ENCODE results near the gene CHD2.

CHD2 gene

DNA sequence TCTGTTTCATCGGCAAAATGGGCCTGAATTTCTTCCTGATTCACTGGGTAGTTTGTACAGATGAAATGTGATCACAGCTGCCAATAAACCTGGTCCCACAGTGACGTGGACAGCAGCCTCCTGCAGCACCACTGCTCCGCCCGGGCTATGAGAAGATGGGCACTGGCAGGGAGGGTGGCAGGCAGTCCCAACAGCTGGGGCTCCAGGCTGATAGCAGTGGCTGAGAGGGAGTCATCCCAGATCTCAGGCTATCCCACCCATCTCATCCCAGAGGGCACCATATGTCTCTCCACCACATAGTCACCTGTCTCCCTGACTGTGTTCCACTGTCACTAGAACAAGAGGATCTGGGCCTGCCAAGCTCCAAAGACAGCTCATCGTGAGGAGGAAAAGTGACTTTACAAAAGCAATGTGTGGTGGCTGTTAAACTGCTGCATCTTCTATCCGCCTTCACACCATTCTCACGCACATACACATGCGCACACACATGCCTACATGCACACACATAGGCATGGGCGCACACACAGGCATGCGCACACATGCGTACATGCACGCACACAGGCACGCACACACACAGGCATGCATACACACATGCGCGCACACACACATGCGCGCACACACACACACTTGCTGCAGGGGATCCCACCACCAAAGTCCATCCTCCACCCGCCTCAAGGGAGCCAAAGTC, 142.7 kb downstream of the CHD2 start:
- Histone ChIP-seq H3K9ac (ENCODE audit: low read depth, low read length, poor library complexity, severe bottlenecking) (no peak overlapping the region), H3K4me2 (ENCODE audit: low read depth, low read length, poor library complexity, severe bottlenecking) (no peak overlapping the region), H3F3A (ENCODE audit: low read depth) (no peaks in the 10 kb centered on the region), H3K27me3 (ENCODE audit: insufficient read depth, low read length, poor library complexity, severe bottlenecking) (no peaks in the 10 kb centered on the region), H4K20me1 (ENCODE audit: insufficient read depth, low read length, poor library complexity, severe bottlenecking) (no peaks in the 10 kb centered on the region), H3K4me1 (ENCODE audit: insufficient read depth, low read length, poor library complexity, severe bottlenecking) (peaks cover 7% of the 10 kb centered on the region), H3K4me3 (ENCODE audit: low read length, poor library complexity, severe bottlenecking) (no peak overlapping the region), H3K9me3 (ENCODE audit: insufficient read depth, low read depth, low read length) (peaks cover 5% of the 10 kb centered on the region; the same call in 1 of the 2 replicates), H2AFZ (ENCODE audit: low read length) (no peak overlapping the region), H3K9me2 (replicated peaks; ENCODE audit: low read depth, low read length) (no peaks in the 10 kb centered on the region), H3K79me2 (ENCODE audit: insufficient read depth, low read length) (no peaks in the 10 kb centered on the region), H3K36me3 (ENCODE audit: insufficient read depth, low read length) (no peaks in the 10 kb centered on the region)
- TF ChIP-seq, protein P1, sequence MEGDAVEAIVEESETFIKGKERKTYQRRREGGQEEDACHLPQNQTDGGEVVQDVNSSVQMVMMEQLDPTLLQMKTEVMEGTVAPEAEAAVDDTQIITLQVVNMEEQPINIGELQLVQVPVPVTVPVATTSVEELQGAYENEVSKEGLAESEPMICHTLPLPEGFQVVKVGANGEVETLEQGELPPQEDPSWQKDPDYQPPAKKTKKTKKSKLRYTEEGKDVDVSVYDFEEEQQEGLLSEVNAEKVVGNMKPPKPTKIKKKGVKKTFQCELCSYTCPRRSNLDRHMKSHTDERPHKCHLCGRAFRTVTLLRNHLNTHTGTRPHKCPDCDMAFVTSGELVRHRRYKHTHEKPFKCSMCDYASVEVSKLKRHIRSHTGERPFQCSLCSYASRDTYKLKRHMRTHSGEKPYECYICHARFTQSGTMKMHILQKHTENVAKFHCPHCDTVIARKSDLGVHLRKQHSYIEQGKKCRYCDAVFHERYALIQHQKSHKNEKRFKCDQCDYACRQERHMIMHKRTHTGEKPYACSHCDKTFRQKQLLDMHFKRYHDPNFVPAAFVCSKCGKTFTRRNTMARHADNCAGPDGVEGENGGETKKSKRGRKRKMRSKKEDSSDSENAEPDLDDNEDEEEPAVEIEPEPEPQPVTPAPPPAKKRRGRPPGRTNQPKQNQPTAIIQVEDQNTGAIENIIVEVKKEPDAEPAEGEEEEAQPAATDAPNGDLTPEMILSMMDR (conservative IDR thresholded peaks at IDR 0.05; ENCODE audit: low read length): no peak
- no peak for TF ChIP-seq EZH2phosphoT487 (IDR thresholded peaks at IDR 0.05; ENCODE audit: borderline replicate concordance)

DNA sequence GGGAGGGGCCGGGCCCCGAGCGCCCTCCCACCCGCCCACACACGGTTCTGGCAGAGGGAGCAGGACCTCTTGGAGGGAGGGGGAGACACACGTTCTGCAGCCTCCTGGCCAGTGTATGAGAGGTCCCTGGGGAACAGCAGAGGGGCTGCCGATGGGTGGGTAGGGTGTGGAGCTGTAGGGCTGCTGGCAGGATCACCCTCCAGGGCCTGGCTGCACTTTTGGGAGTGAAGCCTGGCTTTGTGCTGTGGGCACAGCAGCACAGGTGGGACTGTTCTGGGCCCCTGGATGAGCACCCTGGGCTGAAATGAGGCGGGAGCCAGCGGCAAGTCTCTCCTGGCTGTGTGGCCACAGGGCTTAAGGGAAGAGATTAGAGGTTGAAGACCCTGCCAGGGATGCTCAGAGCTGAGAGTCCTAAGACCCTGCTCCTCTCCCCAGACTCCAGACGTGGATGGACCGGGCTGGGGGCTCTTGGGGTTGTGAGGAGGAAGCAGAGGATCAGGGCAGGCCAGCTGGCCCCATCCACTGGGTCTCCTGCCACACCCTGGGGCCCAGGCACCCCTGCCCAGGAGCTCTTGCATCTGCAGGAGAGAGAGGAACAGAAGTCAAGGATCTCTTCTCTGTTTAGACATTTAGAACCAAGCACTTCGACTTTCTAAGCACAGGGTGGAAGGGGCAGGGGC, 143.6 kb downstream of the CHD2 start:
- Histone ChIP-seq H3K4me3 (ENCODE audit: low read length, poor library complexity, severe bottlenecking) (no peak overlapping the region), H4K20me1 (ENCODE audit: insufficient read depth, low read length, poor library complexity, severe bottlenecking) (no peaks in the 10 kb centered on the region), H3K4me2 (ENCODE audit: low read depth, low read length, poor library complexity, severe bottlenecking) (no peak overlapping the region), H3K27me3 (ENCODE audit: insufficient read depth, low read length, poor library complexity, severe bottlenecking) (no peaks in the 10 kb centered on the region), H3F3A (ENCODE audit: low read depth) (no peaks in the 10 kb centered on the region), H3K9ac (ENCODE audit: low read depth, low read length, poor library complexity, severe bottlenecking) (no peak overlapping the region), H3K36me3 (ENCODE audit: insufficient read depth, low read length) (no peaks in the 10 kb centered on the region), H3K79me2 (ENCODE audit: insufficient read depth, low read length) (no peaks in the 10 kb centered on the region), H3K9me2 (replicated peaks; ENCODE audit: low read depth, low read length) (no peaks in the 10 kb centered on the region), H3K9me3 (ENCODE audit: insufficient read depth, low read depth, low read length) (peaks cover 5% of the 10 kb centered on the region; the same call in 1 of the 2 replicates), H2AFZ (ENCODE audit: low read length) (no peak overlapping the region), H3K4me1 (ENCODE audit: insufficient read depth, low read length, poor library complexity, severe bottlenecking) (peaks cover 16% of the 10 kb centered on the region)
- TF ChIP-seq EZH2phosphoT487 (IDR thresholded peaks at IDR 0.05; ENCODE audit: borderline replicate concordance): no peak
- TF ChIP-seq, protein P1 (conservative IDR thresholded peaks at IDR 0.05; ENCODE audit: low read length): no peak

DNA sequence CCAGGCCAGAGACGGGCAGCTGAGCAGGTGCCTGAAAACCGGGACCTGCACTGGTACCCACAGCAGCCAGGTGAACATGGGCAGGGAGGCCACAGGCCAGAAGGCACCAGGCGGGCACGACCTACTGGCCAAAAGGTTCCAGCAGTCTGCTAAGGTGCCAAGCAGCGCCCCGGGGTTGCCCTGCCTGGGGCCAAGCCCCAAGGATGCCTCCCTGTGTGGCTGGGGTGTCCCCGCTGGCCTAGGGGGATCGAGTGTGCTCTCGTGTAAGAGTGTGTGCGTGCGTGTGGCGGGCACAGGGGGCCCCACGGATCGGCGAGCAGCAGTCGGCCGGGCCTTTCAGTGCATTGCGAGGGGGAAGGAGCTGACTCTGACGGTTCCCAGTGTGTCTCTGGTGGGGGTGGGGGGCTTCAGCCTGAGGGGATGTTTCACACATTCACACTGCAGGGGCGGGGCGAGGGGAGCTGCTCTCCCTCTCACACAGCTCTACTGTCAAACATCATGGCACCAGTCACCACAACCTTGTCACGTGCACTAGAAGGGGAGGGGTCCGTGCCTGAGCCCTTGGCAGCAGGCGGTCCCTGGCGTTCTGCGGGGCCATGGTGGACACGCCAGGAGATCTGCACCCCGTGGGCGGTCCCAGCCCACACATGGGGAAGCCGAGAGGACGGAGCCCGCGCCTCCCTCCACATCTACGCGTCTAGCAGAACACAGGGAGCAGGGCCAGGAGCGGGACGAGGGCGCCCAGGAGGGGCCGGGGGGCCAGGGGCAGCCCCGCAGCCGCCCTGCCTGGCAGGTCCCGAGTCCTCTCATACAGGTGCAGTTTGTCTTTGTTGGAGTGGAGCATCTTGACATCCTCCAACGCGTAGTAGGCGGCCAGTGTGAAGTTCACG, 144.4 kb downstream of the CHD2 start:
- Histone ChIP-seq H3K9ac (ENCODE audit: low read depth, low read length, poor library complexity, severe bottlenecking) (no peak overlapping the region), H3K36me3 (ENCODE audit: insufficient read depth, low read length) (no peaks in the 10 kb centered on the region), H4K20me1 (ENCODE audit: insufficient read depth, low read length, poor library complexity, severe bottlenecking) (no peaks in the 10 kb centered on the region)

More for the DNA sequence above, 144.4 kb downstream of the CHD2 start:
- H3K27me3 ChIP-seq (ENCODE audit: insufficient read depth, low read length, poor library complexity, severe bottlenecking): no peaks in the 10 kb centered on the region
- no peaks in the 10 kb centered on the region for H3K79me2 ChIP-seq (ENCODE audit: insufficient read depth, low read length)
- H3K4me2 ChIP-seq (ENCODE audit: low read depth, low read length, poor library complexity, severe bottlenecking): no peak overlapping the region
- TF ChIP-seq, protein P1 (conservative IDR thresholded peaks at IDR 0.05; ENCODE audit: low read length): no peak
- TF ChIP-seq EZH2phosphoT487 (IDR thresholded peaks at IDR 0.05; ENCODE audit: borderline replicate concordance): no peak
- peaks cover 5% of the 10 kb centered on the region; the same call in 1 of the 2 replicates for H3K9me3 ChIP-seq (ENCODE audit: insufficient read depth, low read depth, low read length)
- no peak overlapping the region for H2AFZ ChIP-seq (ENCODE audit: low read length)
- H3K4me3 ChIP-seq (ENCODE audit: low read length, poor library complexity, severe bottlenecking): no peak overlapping the region
- H3K4me1 ChIP-seq (ENCODE audit: insufficient read depth, low read length, poor library complexity, severe bottlenecking): peaks cover 20% of the 10 kb centered on the region
- no peaks in the 10 kb centered on the region for H3K9me2 ChIP-seq (replicated peaks; ENCODE audit: low read depth, low read length)
- no peaks in the 10 kb centered on the region for H3F3A ChIP-seq (ENCODE audit: low read depth)

All from Loucy (cell line).